Suprapubic skin (tissue), 4 donors: Measurements from ENCODE around the gene FBLN1. TPM values are rescaled to one million over a fixed set of nuclear protein-coding genes. Genes with fewer than 3 reads are reported as not detected.
"Not testable (repeated sequence)": the region's sequence is repeated elsewhere in the genome, so short reads cannot be mapped to it uniquely, and the experiment has no call there.

Experiments
- DNase-seq, 2 donors: peaks; one replicate each; pipeline ENCODE4 v3.0.0-alpha.2; 2019; ENCODE audit warnings: low spot score in 2 of 2
- H3K27ac ChIP-seq: fragments of 200-600 bp; sonication (generic); one replicate; pipeline ENCODE4 v1.5.1; 2019
- H3K27me3 ChIP-seq: fragments of 200-600 bp; sonication (generic); one replicate; pipeline ENCODE4 v1.5.1; 2019
- H3K36me3 ChIP-seq: fragments of 200-600 bp; sonication (generic); one replicate; pipeline ENCODE4 v1.5.1; 2019
- H3K4me1 ChIP-seq: fragments of 200-600 bp; sonication (generic); one replicate; pipeline ENCODE4 v1.5.1; 2019
- H3K4me3 ChIP-seq: fragments of 200-600 bp; sonication (generic); one replicate; pipeline ENCODE4 v1.5.1; 2019; ENCODE audit warnings: mild to moderate bottlenecking
- H3K9me3 ChIP-seq: fragments of 200-600 bp; sonication (generic); one replicate; pipeline ENCODE4 v1.5.1; 2019
- CTCF ChIP-seq, 2 donors: fragments of 200-600 bp in 1 of 2; fragments of 450-650 bp in 1 of 2; sonication (generic) in 1 of 2; IDR thresholded peaks; one replicate each; pipeline ENCODE4 v1.5.1; 2016 to 2019; ENCODE audit warnings: antibody characterized with exemption in 2 of 2, mild to moderate bottlenecking in 1 of 2, moderate library complexity in 1 of 2
- EP300 ChIP-seq: sonication (generic); formaldehyde crosslinking; IDR thresholded peaks from one replicate; pipeline ENCODE4 v1.6.1; 2017; ENCODE audit warnings: antibody characterized with exemption
- POLR2A ChIP-seq, 2 donors: fragments of 450-650 bp; IDR thresholded peaks; one replicate each; pipeline ENCODE4 v1.6.1; 2017; ENCODE audit warnings: antibody characterized with exemption in 2 of 2, mild to moderate bottlenecking in 2 of 2, moderate library complexity in 2 of 2
- POLR2AphosphoS5 ChIP-seq, 3 donors: sonication (generic); formaldehyde crosslinking; IDR thresholded peaks; one replicate each; pipeline ENCODE4 v1.6.1; 2017; ENCODE audit warnings: antibody characterized with exemption in 3 of 3
- WGBS: methylation state at CpG from one replicate; pipeline ENCODE4 v1.1.5; 2018; 5-methylcytosine and 5-hydroxymethylcytosine counted together
- total RNA-seq, 4 donors: library from RNA; depleted of rRNA; stranded (reverse); fragments of >200 nt; gene quantifications; one replicate each; pipeline ENCODE4 v1.1.0, GENCODE V29; 2016

Gene FBLN1
- total RNA-seq, 4 donors from 2014 or later, result 111 to 174 (median 139) TPM

GRCh38 chr22:45603619-45604018, 100.9 kb downstream of the FBLN1 start:
- WGBS, result 39% methylated on average over 3 of the region's 3 CpGs
- Histone ChIP-seq H3K36me3 (peaks cover 5% of the 10 kb centered on the region), H3K27ac (no peak overlapping the region), H3K9me3 (no peaks in the 10 kb centered on the region), H3K4me1 (peaks cover 26% of the 10 kb centered on the region), H3K4me3 (no peak overlapping the region), H3K27me3 (no peaks in the 10 kb centered on the region)
- no peak for DNase-seq
- no peak for TF ChIP-seq CTCF (IDR thresholded peaks at IDR 0.05)
- no peak for TF ChIP-seq EP300
- TF ChIP-seq POLR2AphosphoS5 (IDR thresholded peaks at IDR 0.05), result no peak
- TF ChIP-seq POLR2A (IDR thresholded peaks at IDR 0.05), result no peak

GRCh38 chr22:45608045-45608444, 105.4 kb downstream of the FBLN1 start:
- H3K27ac ChIP-seq, DNase-seq, H3K27me3 ChIP-seq, H3K9me3 ChIP-seq, H3K4me3 ChIP-seq, H3K36me3 ChIP-seq: not testable (repeated sequence)
- WGBS, result 47% methylated on average over 11 of the region's 11 CpGs
- peaks cover 16% of the 10 kb centered on the region for H3K4me1 ChIP-seq

- no peak for DNase-seq
- no peaks in the 10 kb centered on the region for H3K9me3 ChIP-seq
- no peak overlapping the region for H3K27ac ChIP-seq
- H3K4me1 ChIP-seq, result peaks cover 19% of the 10 kb centered on the region
- H3K36me3 ChIP-seq, result no peaks in the 10 kb centered on the region
- 75% methylated on average over 8 of the region's 8 CpGs for WGBS
- no peaks in the 10 kb centered on the region for H3K27me3 ChIP-seq
- no peak overlapping the region for H3K4me3 ChIP-seq
- no peak for TF ChIP-seq EP300
- TF ChIP-seq POLR2A (IDR thresholded peaks at IDR 0.05), result no peak
- TF ChIP-seq POLR2AphosphoS5 (IDR thresholded peaks at IDR 0.05), result no peak
- no peak for TF ChIP-seq CTCF (IDR thresholded peaks at IDR 0.05)
Measured at GRCh38 chr22:45608763-45609180, 106.1 kb downstream of the FBLN1 start.

GRCh38 chr22:45612451-45612901, 109.8 kb downstream of the FBLN1 start:
- 17% methylated on average over 15 of the region's 15 CpGs for WGBS
- peak; percentile 86 to 87 for DNase-seq
- Histone ChIP-seq H3K4me3 (peak overlapping the region; percentile 20), H3K27me3 (no peaks in the 10 kb centered on the region), H3K9me3 (no peaks in the 10 kb centered on the region), H3K27ac (peak overlapping the region; percentile 55), H3K36me3 (no peaks in the 10 kb centered on the region), H3K4me1 (peaks cover 18% of the 10 kb centered on the region)
- TF ChIP-seq POLR2AphosphoS5 (IDR thresholded peaks at IDR 0.05) (peak in 1 of 3 donors; percentile 32), EP300 (no peak)

GRCh38 chr22:45612940-45613339, 110.3 kb downstream of the FBLN1 start:
- peaks cover 18% of the 10 kb centered on the region for H3K4me1 ChIP-seq
- peak overlapping the region; percentile 55 for H3K27ac ChIP-seq
- peak overlapping the region; percentile 20 for H3K4me3 ChIP-seq
- WGBS, result 59% methylated on average over 5 of the region's 15 CpGs
- TF ChIP-seq POLR2AphosphoS5 (IDR thresholded peaks at IDR 0.05) (no peak), POLR2A (IDR thresholded peaks at IDR 0.05) (no peak), EP300 (no peak), CTCF (IDR thresholded peaks at IDR 0.05) (no peak)
- no peaks in the 10 kb centered on the region for H3K36me3 ChIP-seq
- no peaks in the 10 kb centered on the region for H3K27me3 ChIP-seq
- DNase-seq, result no peak
- H3K9me3 ChIP-seq, result no peaks in the 10 kb centered on the region

- TF ChIP-seq CTCF (IDR thresholded peaks at IDR 0.05) (no peak), EP300 (no peak), POLR2AphosphoS5 (IDR thresholded peaks at IDR 0.05) (no peak), POLR2A (IDR thresholded peaks at IDR 0.05) (no peak)
- WGBS, result 82% methylated on average over 3 of the region's 3 CpGs
- Histone ChIP-seq H3K4me1 (peaks cover 18% of the 10 kb centered on the region), H3K27ac (no peak overlapping the region), H3K27me3 (no peaks in the 10 kb centered on the region), H3K4me3 (no peak overlapping the region), H3K36me3 (no peaks in the 10 kb centered on the region), H3K9me3 (no peaks in the 10 kb centered on the region)
- no peak for DNase-seq
Measured at GRCh38 chr22:45615364-45615763, 112.7 kb downstream of the FBLN1 start.
